ENCODE measurements around the gene CACNA2D2.

DNA sequence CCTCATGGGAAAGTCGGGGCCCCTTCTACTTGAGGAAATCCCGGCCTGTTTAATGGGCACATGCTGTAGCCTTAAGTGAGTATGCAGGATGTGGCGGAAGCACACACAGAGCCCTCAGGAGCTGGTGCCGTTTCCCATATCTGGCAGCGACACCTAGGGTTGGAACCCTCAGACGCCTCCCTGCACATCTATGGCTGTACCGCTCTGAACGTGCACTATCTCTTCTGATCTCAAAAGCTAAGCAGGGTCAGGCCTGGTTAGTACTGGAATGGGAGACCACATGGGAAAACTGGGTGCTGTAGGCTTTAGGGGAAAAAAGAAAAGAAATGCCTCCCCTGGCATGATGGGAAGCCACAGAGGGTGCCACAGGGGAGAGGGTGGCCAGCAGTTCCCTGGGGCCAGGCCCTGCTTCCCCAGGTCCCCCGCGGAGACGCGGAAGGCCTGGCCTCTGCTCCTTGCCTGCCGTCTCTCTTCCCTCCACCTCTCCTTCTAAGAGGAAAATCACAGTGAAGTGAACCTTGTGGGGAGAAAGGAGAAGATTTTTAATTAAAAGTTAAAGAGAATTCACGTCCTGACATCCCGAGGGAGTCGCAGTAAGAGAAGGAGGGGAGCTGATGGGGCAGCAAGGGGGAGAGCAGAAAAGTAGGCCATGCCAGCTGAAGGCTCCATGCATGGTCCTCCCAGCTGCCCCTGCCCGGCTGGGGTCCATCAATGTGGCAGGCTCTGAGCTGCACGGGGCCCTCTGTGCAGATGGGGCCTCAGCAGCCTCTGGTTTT lies 83.7 kb downstream of the CACNA2D2 start:
- TF ChIP-seq, protein P1, sequence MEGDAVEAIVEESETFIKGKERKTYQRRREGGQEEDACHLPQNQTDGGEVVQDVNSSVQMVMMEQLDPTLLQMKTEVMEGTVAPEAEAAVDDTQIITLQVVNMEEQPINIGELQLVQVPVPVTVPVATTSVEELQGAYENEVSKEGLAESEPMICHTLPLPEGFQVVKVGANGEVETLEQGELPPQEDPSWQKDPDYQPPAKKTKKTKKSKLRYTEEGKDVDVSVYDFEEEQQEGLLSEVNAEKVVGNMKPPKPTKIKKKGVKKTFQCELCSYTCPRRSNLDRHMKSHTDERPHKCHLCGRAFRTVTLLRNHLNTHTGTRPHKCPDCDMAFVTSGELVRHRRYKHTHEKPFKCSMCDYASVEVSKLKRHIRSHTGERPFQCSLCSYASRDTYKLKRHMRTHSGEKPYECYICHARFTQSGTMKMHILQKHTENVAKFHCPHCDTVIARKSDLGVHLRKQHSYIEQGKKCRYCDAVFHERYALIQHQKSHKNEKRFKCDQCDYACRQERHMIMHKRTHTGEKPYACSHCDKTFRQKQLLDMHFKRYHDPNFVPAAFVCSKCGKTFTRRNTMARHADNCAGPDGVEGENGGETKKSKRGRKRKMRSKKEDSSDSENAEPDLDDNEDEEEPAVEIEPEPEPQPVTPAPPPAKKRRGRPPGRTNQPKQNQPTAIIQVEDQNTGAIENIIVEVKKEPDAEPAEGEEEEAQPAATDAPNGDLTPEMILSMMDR (conservative IDR thresholded peaks at IDR 0.05): no peak
- TF ChIP-seq EZH2 (IDR thresholded peaks at IDR 0.05; ENCODE audit: low read depth): no peak

All from PC-9 (cell line).